Astrocyte (in vitro differentiated cells and primary cell): ENCODE measurements around the gene SHC3.

ENCODE experiments used
- CTCF ChIP-seq: IDR thresholded peaks from 2 replicates; pipeline ENCODE4 v1.5.1; 2011; ENCODE audit warnings: low read depth, mild to moderate bottlenecking, inconsistent platforms, low read length, moderate library complexity; ENCODE audit not compliant: insufficient read depth
- EZH2 ChIP-seq: IDR thresholded peaks from 2 replicates; pipeline ENCODE4 v1.6.1; 2012; ENCODE audit warnings: mild to moderate bottlenecking, low read length, inconsistent platforms; ENCODE audit not compliant: insufficient read depth

GRCh38 chr9:89021154-89021803, 157.3 kb downstream of the SHC3 start:
- TF ChIP-seq CTCF (no peak), EZH2 (no peak)
